ENCODE data around the gene PLPP1.

PLPP1 gene

DNA sequence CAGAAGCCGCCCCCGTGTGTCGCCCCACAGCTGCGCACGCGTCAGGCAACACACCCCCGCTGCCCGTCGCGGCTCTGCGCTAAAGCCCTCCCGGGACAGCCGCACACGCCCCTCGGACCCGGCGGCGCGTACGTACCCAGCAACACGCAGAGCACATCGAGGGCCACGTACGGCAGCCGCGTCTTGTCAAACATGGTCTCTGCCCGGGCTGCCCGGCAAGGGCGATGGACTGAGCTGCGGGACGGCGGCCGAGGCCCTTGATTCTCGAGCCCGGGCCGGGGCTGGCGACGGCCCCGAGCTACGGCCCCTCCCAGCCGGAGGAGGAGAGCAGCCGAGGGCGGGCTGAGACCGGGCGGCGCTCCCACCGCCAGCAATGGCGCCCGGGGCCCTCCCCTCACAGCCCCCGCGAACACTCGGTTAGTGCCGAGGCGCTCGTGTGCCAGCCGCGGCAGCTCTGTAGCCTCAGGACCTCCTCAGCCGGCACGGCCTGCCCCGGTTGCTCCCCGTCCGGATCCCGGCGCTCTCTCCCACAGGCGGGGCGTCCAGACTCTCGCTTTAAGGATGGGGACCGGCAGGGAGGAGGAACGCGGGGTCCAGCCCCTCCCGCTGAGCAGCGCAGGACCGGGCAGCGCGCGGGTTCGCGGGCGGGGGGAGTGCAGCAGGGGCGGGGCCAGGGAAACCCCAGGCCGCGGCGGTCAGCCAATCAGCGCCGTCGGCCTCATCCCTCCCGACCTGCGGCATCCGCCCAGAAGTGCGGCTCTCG lies at the start of gene PLPP1:
PLPP1 (minus strand) TSS at position 529 of the 763 bp plus-strand sequence; CDS start at position 194, 335 bp downstream.
- ATAC-seq: peak; percentile 84 to 89

DNA sequence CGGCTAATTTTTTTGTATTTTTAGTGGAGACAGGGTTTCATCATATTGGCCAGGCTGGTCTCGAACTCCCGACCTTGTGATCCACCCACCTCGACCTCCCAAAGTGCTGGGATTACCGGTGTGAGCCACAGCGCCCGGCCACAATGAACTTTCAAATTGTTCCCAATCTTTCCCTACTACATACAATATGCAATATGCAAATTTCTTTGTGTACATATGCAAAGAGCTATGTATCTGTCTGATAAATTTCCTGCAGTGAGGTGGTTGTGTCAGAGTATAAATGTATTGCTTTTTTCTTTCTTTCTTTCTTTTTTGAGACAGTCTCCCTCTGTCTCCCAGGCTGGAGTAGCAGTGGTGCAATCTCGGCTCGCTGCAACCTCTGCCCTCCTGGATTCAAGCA lies 48.8 kb upstream of the PLPP1 start:
- ATAC-seq: no peak

DNA sequence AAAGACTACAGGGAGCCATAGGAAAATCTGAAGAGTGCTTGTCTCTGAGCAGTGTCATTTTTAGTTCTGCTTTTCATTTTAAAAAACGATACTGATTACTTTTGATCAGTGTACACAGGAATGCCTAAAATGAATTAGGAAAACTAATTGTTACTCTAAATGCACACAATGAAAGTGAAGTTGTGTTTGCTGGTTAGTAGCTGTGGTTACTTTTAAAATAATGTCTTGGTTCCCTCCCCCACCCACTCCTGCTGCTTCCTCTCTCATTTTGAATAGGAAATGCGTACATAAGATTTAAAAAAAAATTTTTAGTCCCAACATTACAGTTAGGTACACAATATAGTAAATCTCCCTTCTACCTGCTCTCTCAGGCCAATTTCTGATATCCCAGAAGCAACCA lies 47.5 kb upstream of the PLPP1 start:
- no peak for ATAC-seq

DNA sequence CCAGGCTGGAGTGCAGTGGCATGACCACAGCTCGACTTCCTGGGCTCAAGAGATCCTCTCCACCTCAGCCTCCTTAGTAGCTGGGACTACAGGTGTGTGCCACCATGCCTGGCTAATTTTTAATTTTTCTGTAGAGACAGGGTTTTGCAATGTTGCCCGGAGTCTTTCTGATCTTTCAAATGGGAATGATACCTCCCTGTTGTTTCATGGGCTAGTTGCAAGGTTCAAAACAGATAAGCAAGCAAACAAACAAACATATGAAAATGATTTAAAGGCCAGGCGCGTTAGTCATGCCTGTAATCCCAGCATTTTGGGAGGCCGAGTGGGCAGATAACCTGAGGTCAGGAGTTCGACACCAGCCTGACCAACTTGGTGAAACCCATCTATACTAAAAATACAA lies 45.3 kb upstream of the PLPP1 start:
- no peak for ATAC-seq

DNA sequence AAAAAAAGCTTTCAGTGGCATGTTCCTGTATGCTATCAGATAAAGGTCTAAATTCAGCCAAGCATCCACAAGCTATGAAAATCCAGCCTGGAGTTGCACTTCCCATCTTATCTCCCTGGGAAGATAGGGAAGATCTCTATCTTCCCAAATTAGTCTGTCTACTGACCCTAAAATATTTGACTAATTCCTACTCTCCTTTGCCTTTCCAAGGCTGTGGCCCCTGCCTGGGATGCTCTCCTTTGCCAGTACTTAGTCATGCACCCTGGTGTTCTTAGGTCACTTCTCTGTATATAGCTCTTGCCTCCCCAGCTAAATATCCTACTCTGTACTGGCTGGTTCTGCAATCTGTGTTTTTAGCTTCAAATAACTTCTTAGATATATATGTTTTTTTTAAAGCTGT lies 44.0 kb upstream of the PLPP1 start:
- no peak for ATAC-seq

DNA sequence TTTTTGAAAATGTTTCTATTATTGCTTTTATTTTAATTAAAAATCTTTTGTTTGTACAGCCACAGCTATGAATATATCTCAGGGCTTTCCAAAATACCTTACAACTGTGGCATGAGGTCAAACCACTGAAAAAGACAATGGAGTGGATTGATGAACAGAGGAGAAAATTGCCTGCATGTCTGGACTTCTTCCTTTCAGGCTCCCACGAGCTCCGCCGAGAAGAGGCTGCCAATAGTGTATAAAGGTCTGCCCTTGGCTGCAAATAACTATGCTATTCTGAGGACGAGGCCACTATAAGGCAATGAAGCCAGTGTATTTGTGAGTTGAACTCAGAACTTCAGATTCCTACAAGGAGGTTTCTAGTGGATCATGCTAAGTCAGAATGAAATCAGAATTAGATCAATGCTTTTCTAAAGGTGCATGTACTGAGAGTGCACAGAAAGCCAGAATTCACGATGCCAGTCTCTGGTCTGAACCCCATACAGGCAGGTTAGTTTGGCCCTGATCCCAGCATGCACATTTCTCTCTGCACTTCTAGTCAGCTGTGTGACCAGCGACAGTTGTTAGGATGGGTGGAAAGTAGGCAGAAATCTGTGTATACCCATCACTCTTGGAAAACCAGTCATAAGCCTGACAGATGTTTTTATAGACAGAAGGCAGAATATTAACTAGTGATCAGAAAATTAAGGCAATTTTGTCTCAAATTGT lies 42.7 kb upstream of the PLPP1 start:
- ATAC-seq: no peak

DNA sequence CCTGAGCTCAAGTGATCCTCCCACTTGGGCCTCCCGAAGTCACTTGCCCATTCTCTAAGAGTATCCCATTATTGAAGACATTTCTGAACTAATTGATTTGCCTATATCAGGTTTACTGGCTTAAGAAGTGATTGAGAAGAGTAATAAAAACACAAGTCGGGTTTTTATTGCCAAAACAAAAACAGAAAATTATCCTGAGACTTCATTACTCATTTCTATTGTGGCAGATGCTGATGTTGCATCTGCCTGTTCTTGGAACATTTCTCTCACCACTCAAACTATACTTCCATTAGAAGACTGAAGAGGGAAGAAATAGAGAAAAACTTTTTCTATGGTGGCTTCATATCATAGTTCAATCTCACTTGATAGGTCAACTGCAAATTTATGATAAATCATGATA lies 41.9 kb upstream of the PLPP1 start:
- no peak for ATAC-seq

DNA sequence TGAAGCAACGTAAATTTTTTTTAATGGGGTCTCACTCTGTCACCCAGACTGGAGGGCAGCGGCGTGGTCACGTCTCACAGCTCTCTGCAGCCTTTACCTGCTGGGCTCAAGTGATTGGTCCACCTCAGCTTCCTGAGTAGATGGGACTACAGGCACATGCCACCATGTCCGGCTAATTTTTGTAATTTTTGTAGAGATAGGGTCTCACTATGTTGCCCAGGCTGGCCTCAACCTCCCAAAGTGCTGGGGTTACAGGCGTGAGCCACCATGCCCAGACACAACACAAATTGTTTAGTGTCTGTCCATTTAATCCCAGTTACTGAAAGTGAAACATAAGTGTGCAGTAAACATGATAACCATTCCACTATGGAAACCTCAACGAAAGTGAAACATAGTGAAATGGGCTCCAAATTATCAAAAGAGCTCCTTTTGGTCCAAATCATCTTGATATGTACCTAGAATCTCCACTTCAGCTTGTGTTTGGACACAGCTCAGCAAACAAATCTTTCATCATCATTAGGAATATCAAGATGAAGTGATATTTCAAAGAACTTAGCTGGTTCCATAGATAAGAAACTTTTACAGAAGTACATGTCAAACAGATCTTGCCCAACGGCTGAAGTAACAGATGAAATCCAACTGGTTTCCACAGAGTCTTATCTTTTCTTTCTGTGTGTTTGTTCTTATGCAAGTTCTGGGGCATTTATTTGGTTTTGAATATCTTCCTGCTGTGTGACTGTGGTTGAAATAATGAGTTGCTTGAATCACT lies 41.2 kb upstream of the PLPP1 start:
- ATAC-seq: no peak

DNA sequence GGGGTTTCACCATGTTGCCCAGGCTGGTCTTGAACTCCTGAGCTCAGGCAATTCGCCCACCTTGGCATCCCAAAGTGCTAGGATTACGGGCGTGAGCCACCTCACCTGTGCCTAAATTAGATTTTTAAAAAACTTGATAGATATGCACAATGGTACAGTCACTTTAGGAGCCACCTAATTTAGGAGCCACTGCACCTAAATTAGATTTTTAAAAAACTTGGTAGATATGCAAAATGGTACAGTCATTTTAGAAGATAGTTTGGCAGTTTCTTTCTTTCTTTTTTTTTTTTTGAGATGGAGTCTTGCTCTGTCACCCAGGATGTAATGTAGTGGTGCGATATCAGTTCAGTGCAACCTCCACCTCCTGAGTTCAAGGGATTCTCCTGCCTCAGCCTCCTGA lies 37.8 kb upstream of the PLPP1 start:
- no peak for ATAC-seq

DNA sequence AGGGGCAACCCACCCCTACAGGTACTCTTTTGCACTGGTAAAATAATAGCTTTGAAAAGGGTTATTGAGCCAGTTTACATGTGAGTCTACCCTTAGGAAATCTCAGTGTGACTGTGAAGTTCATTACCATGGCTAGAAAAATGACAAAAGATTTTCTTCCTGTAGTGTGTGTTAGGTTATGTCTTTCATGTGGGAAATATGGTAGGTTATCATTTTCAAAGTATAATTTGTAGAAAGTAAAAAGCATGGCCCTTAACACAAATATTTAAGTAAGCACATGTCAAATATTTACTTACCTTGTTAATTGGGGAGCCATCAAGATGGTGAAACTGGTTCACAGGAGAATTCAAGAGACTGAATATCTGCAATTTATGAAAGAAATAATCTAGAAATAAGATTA lies 37.3 kb upstream of the PLPP1 start:
- no peak for ATAC-seq

DNA sequence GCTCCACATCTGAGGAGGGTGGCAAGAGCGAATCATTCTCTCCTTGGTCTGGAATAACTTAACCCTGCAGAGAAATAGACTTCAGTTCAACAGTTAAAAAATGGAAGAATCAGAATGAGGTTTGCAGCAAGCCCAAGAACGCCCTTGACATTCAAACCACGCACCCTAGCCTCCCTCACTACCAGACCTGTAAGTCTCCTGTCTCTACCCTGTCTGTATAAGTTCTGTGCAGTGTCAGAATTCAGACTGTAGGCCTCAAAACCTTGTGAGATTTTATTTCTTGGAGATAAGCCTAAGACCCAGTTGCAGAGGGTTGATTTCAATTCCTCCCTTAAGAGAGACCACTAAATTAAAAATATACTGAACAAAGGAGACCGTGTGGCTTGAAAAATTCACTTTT lies 35.8 kb upstream of the PLPP1 start:
- ATAC-seq: no peak

DNA sequence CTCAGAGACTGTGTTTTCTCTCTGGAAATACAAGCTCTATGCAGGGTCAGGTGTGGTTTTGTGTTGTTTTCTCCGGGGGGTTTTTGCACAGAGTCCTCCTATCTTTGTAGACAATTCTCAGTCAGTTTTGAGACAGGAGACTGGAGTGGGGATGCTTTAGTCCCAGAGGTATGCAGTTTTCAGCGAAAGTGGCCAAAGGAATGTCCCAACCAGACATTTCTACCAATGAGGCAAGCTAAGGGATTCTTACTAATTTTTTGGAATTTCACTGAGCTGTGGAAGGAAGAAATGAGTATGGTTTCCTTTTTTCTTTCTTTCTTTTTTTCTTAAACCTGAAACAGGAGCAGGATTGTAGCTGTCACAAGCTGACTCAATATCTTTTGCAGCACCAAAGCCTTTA lies 35.3 kb upstream of the PLPP1 start:
- ATAC-seq: no peak

DNA sequence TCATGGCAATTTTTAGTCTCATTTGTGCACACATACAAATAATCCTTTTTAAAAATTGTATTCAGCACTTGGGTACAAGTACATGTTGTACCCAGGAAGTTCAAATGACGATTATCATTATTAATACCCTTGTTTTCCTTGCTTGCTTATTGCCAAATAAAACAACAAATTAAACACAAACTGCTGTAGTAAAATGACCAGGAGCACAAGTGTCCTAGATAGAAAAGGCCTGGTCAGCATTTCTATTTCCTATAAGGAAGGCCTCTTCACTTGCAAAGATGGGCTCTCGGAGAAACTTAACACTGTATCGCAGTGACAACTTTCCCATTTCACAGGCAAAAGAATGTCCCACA lies 34.7 kb upstream of the PLPP1 start:
- no peak for ATAC-seq

DNA sequence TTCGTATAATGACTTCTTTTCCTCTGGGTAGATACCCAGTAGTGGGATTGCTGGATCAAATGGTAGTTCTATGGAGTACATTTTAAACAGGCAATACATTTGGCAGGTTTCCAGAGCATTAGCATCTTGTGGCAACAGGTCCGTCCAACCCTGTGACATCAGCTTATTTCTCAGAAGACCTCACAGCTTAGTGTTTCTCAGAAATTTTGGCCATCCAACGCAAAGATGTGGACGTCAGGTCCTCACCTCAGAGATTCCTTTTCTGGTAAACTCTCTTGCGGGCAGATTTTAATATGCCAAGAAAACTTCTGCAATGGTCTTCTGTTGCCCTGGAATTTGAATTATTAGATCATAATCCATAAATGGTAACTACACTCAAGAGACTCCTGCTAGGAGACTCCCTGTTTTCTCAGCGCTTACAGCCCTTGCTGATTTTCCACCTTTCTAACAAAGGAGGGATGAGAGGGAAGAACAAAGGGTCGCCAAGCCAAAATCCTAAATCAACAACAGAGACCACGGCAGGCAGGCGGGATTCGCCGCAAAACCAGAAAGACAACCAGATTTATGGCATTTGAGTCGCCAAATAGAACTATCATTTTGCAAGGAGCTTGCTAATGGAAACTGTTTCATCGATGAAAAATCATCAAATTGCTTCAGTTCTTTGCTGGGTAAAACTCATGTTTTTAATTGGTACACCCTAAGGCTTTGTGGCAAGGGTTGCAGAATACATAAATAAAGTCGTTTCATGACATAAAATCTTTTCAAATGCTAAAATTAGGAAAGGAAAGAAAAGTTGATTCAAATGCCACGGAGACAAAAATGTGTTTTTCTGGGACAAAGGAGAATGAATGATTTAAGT lies 34.1 kb upstream of the PLPP1 start:
- ATAC-seq: no peak

DNA sequence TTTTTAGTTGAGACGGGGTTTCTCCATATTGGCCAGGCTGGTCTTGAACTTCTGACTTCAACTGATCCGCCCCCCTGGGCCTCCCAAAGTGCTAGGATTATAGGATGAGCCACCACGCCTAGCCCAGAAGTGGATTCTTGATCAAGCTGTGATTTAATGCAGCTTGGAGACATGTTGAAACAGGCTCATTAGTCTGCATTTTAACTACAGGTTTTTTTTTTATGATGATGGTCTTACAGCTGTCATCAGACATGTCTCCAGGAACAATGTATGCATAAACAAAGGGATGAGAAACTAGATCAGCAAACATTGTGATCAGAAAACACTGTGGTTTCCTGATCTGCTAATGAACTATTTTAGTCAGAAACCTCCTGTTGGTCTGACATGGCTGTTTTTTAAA lies 30.0 kb upstream of the PLPP1 start:
- ATAC-seq: no peak

DNA sequence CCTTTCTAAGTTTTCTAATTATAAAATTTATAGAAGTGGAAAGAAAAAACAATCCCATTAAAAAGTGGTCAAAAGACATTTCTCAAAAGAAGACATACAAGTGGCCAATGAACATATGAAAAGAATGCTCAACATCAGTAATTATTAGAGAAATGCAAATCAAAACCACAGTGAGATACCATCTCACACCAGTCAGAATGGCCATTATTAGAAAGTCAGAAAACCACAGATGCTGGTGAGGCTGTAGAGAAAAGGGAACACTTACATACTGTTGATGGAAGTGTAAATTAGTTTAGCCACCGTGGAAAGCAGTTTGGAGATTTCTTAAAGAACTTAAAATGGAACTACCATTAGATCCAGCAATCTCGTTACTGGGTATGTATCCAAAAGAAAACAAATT lies 23.7 kb upstream of the PLPP1 start:
- ATAC-seq: no peak

DNA sequence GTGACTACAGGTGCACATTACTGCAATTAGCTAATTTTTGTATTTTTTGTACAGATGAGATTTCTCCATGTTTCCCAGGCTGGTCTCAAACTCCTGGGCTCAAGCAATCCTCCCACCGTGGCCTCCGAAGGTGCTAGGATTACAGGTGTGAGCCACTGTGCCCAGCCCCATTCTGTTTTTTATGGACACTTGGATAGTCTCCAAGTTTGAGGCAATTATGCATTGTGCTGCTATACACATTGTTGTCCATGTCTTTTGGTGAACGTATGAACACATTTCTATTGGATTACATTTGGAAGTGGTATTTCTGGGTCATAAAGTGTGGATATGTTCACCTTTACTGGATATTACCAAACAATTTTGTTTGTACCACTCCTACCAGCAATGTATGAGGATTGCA lies 22.4 kb upstream of the PLPP1 start:
- ATAC-seq: no peak

DNA sequence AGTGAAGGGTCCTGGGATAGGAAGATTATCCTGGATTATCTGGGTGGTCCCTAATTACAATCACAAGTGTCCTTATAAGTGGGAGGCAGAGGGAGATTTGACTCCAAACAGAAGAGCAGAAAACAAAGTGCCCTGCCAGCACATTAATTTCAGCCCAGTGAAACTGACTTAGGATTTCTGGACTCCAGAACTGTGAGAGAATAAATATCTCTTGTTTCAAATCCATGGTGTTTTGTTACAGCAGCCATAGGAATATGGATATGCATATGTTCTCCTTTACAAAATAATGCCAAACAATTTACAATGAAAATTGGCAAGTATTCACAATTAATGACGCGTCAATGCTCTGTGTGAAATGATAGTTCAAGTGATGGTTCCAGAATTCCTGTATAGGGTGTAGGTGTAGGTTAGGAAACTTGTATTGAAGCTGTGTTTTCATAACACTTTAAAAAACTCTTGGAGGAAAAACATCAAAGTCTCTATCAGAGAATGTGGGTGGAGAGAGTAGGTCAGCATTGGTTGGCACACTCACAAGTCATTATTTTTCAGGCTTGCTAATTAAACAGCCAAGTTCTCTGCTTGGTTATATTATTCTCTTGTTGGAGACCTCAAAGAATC lies 19.9 kb upstream of the PLPP1 start:
- no peak for ATAC-seq

DNA sequence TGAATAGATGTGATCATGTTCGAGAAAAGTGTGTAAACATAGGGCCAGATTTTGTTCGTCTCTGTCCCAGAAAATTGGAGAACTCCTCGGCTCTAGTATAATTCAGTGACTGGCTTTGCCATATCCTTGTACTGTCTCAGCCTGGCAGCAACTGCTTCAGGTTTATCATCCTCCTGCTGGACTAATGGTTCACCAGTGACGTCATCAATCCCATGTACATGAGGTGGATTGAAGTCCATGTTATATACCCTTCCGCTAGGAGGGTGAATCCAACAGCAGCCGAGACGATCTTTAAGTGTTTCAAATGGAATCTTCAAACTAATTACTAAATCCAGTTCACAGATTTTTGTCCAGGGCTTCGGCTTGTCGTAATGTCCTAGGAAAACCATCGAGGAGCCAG lies 17.1 kb upstream of the PLPP1 start:
- no peak for ATAC-seq

DNA sequence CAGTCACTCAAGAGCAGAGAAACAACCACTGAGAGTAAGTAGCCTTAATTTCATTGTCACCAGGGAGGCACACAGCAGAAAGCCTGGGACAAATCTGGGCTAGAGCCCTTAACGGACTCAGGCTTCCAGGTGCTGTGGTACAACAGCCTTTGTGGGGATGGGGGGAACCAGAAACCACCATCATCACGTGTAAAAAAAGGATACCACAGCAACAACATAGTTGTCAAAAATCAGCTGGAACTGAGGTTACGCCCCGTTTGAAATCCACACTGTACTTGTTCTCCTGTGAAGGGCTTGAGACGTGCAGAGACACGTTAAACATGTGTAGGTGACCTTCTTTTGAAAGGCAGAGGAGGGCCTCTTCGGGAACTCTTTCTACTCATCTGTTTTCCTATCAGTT lies 16.6 kb upstream of the PLPP1 start:
- ATAC-seq: no peak

DNA sequence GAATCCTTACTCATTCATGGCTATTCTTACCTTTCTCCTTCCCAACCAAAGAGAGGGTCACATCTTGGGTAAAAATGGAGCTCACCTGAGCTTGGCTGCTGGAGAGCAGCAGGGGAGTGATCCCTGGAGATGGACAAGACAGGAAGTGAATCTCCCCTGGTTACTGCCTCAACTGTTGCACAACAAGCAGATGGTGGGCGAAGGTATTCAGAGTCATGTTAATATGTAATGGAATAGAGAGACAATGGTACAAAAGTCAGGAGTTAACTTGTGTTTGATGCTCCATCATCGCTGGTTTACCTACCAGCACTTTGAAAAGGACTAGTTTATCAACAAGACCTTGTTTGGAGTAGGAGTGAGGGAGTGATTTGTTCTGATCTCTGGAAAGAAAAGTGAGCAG lies 13.0 kb upstream of the PLPP1 start:
- ATAC-seq: no peak

DNA sequence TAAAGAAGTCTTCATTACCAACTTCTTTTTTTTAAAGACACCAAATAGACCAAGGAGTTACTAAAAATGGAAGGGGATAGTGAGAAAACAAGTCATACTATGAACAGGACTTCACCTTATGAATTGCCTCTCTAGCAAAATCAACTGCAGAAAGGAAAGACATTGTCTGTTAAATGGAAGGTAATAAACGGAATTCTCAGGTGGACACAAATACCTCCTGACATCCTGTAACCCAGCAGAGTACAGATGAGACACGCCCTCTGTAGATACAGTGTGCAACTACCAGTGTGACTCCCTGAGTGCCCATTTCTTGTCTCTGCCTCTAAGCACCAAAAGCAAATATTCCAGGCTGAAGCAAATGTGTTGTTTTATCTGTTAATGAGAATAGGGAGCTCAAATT lies 12.2 kb upstream of the PLPP1 start:
- no peak for ATAC-seq

DNA sequence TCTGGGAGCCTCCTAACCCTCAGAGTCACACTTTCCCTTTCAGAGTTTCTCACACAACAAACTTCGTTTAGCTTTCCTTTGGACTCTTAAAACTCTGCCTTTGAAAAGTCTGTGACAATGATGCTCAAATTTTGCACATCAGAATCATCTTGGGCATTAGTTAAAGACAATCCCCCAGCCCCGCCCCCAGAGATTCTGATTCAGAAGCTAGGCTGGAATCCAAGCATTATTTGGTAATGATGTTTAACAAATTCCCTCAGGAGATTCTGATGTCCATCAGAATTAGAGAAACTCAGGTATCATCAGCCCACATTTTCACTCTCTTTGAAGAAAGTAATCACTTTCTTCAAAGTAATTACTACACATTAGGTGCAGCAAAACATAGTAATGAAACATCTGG lies 9.6 kb upstream of the PLPP1 start:
- no peak for ATAC-seq

Measured in activated CD4-positive, CD25-positive, alpha-beta regulatory T cell treated with anti-CD3 and anti-CD28 coated beads, Interleukin-2, amount 50 U/mL, for 24 hours (primary cell).